Measurements from ENCODE around the gene PTPRM.

GRCh38 chr18:8232791-8233190, 665.7 kb downstream of the PTPRM start:
- TF ChIP-seq CTCF (conservative IDR thresholded peaks at IDR 0.05; ENCODE audit: low read depth, low read length) (no peak), EZH2 (IDR thresholded peaks at IDR 0.05; ENCODE audit: borderline replicate concordance, low read depth, low read length, poor library complexity, severe bottlenecking) (no peak)
